HepG2 (cell line): ENCODE data around the gene YKT6. TPM values are rescaled to one million over a fixed set of nuclear protein-coding genes. Genes with fewer than 3 reads are reported as not detected.

Experiments
- ATF2 ChIP-seq: sonication (generic); formaldehyde crosslinking; IDR thresholded peaks from 2 replicates; pipeline ENCODE4 v1.4.0; 2020; ENCODE audit warnings: missing genetic modification reagents
- ATM ChIP-seq: fragments of 450-650 bp; IDR thresholded peaks from 2 replicates; pipeline ENCODE4 v1.7.1; 2017; ENCODE audit warnings: mild to moderate bottlenecking, borderline replicate concordance
- ATRX ChIP-seq: sonication (generic); formaldehyde crosslinking; IDR thresholded peaks from 2 replicates; pipeline ENCODE4 v1.4.0; 2020; ENCODE audit warnings: missing genetic modification reagents, borderline replicate concordance
- ELF1 ChIP-seq: sonication (generic); formaldehyde crosslinking; IDR thresholded peaks from 2 replicates; pipeline ENCODE4 v1.4.0; 2020; ENCODE audit warnings: missing genetic modification reagents
- GTF2F1 ChIP-seq: fragments of 150-350 bp; IDR thresholded peaks from 2 replicates; pipeline ENCODE4 v1.6.1; 2014; ENCODE audit warnings: low read length
- HHEX ChIP-seq: IDR thresholded peaks from 2 replicates; pipeline ENCODE4 v1.6.1; 2016; ENCODE audit warnings: control low read depth
- IRF2 ChIP-seq: IDR thresholded peaks from 2 replicates; pipeline ENCODE4 v1.6.1; 2018; ENCODE audit warnings: missing genetic modification reagents, missing compliant biosample characterization
- NCOR1 ChIP-seq: fragments of 200-600 bp; sonication (generic); IDR thresholded peaks from 2 replicates; pipeline ENCODE4 v1.7.0; 2017; ENCODE audit warnings: antibody characterized with exemption, low read length, borderline replicate concordance
- PTBP1 ChIP-seq: fragments of 200-400 bp; formaldehyde crosslinking; IDR thresholded peaks from 2 replicates; pipeline ENCODE4 v1.6.1; 2018; ENCODE audit warnings: low read length, low read depth; ENCODE audit not compliant: poor library complexity, severe bottlenecking
- RNF219 ChIP-seq: sonication (generic); formaldehyde crosslinking; IDR thresholded peaks from 2 replicates; pipeline ENCODE4 v1.5.0; 2020; ENCODE audit warnings: mild to moderate bottlenecking, missing genetic modification reagents
- SETDB1 ChIP-seq: sonication (generic); formaldehyde crosslinking; IDR thresholded peaks from 2 replicates; pipeline ENCODE4 v1.5.1; 2020; ENCODE audit warnings: missing genetic modification reagents, mild to moderate bottlenecking, borderline replicate concordance
- SP140L ChIP-seq: sonication (generic); formaldehyde crosslinking; IDR thresholded peaks from 2 replicates; pipeline ENCODE4 v1.4.0; 2020; ENCODE audit warnings: missing genetic modification reagents, borderline replicate concordance
- TFDP2 ChIP-seq: sonication (generic); formaldehyde crosslinking; IDR thresholded peaks from 2 replicates; pipeline ENCODE4 v1.4.0; 2020; ENCODE audit warnings: missing genetic modification reagents
- TRIM24 ChIP-seq: sonication (generic); formaldehyde crosslinking; IDR thresholded peaks from 2 replicates; pipeline ENCODE4 v1.8.0; 2022; ENCODE audit warnings: mild to moderate bottlenecking, missing genetic modification reagents
- ZNF10 ChIP-seq: sonication (generic); formaldehyde crosslinking; IDR thresholded peaks from 2 replicates; pipeline ENCODE4 v1.4.0; 2020; ENCODE audit warnings: mild to moderate bottlenecking, low read depth, missing genetic modification reagents, borderline replicate concordance
- ZNF563 ChIP-seq: sonication (generic); formaldehyde crosslinking; IDR thresholded peaks from 2 replicates; pipeline ENCODE4 v1.8.0; 2022; ENCODE audit warnings: mild to moderate bottlenecking, moderate library complexity, missing genetic modification reagents
- ZNF597 ChIP-seq: sonication (generic); formaldehyde crosslinking; IDR thresholded peaks from 2 replicates; pipeline ENCODE4 v1.5.0; 2020; ENCODE audit warnings: missing genetic modification reagents
- polyA plus RNA-seq, 8 experiments: library from polyadenylated mRNA; depleted of rRNA in 3 of 8; stranded (reverse) in 7 of 8; unstranded in 1 of 8; fragments of >200 nt; fragmentation: Illumina TruSeq in 4 of 8; extraction: Trizol in 4 of 8; gene quantifications; 2 replicates each; pipeline versions ENCODE4 v1.2.1 to v1.2.3, GENCODE V29; 2011 to 2016; ENCODE audit warnings: low read depth in 4 of 8, missing spikeins in 1 of 8, mixed read lengths in 1 of 8; ENCODE audit not compliant: insufficient read depth in 1 of 8
- total RNA-seq, 5 experiments: library from RNA; depleted of rRNA; stranded (reverse); fragments of >200 nt; fragmentation: Illumina TruSeq; extraction: Trizol; gene quantifications; 2 replicates each; pipeline ENCODE4 v1.2.3, GENCODE V29; 2016; ENCODE audit warnings: low read depth in 1 of 5
- TF ChIP-seq, protein P1 (sequence below): sonication (generic); formaldehyde crosslinking; IDR thresholded peaks from 2 replicates; pipeline ENCODE4 v1.8.0; 2022; ENCODE audit warnings: mild to moderate bottlenecking, missing genetic modification reagents
- TF ChIP-seq, protein P2 (sequence below): IDR thresholded peaks from 2 replicates; pipeline ENCODE4 v1.6.1; 2016
- TF ChIP-seq, protein P3 (sequence below): sonication (generic); formaldehyde crosslinking; IDR thresholded peaks from 2 replicates; pipeline ENCODE4 v1.8.0; 2022; ENCODE audit warnings: mild to moderate bottlenecking, missing genetic modification reagents; ENCODE audit not compliant: insufficient replicate concordance

The YKT6 gene
- total and polyA plus RNA-seq, 2 of the 13 experiments (the other 11 are each of a cell fraction or from before 2014, with no cell fraction given) = 52.2 to 60.3 TPM

GRCh38 chr7:44221231-44221791, 20.5 kb downstream of the YKT6 start (continued):
- TF ChIP-seq ATF2 (CRISPR knock-in tag) (peak; percentile 55; the same call in 1 of the 2 replicates), NCOR1 (no peak), ATRX (CRISPR knock-in tag) (no peak), SETDB1 (CRISPR knock-in tag) (peak; percentile 87; the same call in 1 of the 2 replicates), ATM (no peak), PTBP1 (no peak), TFDP2 (peak; percentile 77), ELF1 (CRISPR knock-in tag) (peak; percentile 49; the same call in 1 of the 2 replicates), IRF2 (CRISPR knock-in tag) (0 out of 2 replicates have a peak, but pooled peaks have one; percentile 28), SP140L (CRISPR knock-in tag) (peak; percentile 52; the same call in 1 of the 2 replicates), GTF2F1 (no peak), RNF219 (CRISPR knock-in tag) (no peak), ZNF10 (CRISPR knock-in tag) (no peak), TRIM24 (CRISPR knock-in tag) (no peak), ZNF563 (CRISPR knock-in tag) (peak; percentile 77; the same call in 1 of the 2 replicates), HHEX (CRISPR knock-in tag) (no peak), ZNF597 (no peak)
- TF ChIP-seq, protein P1, sequence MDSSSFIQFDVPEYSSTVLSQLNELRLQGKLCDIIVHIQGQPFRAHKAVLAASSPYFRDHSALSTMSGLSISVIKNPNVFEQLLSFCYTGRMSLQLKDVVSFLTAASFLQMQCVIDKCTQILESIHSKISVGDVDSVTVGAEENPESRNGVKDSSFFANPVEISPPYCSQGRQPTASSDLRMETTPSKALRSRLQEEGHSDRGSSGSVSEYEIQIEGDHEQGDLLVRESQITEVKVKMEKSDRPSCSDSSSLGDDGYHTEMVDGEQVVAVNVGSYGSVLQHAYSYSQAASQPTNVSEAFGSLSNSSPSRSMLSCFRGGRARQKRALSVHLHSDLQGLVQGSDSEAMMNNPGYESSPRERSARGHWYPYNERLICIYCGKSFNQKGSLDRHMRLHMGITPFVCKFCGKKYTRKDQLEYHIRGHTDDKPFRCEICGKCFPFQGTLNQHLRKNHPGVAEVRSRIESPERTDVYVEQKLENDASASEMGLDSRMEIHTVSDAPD = no peak
- TF ChIP-seq, protein P2, sequence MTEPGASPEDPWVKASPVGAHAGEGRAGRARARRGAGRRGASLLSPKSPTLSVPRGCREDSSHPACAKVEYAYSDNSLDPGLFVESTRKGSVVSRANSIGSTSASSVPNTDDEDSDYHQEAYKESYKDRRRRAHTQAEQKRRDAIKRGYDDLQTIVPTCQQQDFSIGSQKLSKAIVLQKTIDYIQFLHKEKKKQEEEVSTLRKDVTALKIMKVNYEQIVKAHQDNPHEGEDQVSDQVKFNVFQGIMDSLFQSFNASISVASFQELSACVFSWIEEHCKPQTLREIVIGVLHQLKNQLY = no peak
- TF ChIP-seq, protein P3, sequence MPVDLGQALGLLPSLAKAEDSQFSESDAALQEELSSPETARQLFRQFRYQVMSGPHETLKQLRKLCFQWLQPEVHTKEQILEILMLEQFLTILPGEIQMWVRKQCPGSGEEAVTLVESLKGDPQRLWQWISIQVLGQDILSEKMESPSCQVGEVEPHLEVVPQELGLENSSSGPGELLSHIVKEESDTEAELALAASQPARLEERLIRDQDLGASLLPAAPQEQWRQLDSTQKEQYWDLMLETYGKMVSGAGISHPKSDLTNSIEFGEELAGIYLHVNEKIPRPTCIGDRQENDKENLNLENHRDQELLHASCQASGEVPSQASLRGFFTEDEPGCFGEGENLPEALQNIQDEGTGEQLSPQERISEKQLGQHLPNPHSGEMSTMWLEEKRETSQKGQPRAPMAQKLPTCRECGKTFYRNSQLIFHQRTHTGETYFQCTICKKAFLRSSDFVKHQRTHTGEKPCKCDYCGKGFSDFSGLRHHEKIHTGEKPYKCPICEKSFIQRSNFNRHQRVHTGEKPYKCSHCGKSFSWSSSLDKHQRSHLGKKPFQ (CRISPR knock-in tag) = peak; percentile 84
